Skeletal muscle tissue (tissue), 4 donors: ENCODE data around the gene RACK1. TPM values are rescaled to one million over a fixed set of nuclear protein-coding genes. Genes with fewer than 3 reads are reported as not detected.
"Not testable (repeated sequence)": the region's sequence is repeated elsewhere in the genome, so short reads cannot be mapped to it uniquely, and the experiment has no call there.

Source experiments
- H3K27ac ChIP-seq: one replicate; pipeline ENCODE4 v1.7.0; 2013; ENCODE audit warnings: mild to moderate bottlenecking, low read depth, low read length, inconsistent platforms
- H3K27me3 ChIP-seq, 3 donors: one replicate each; pipeline ENCODE4 v1.7.0; 2013; ENCODE audit warnings: low read length in 3 of 3; ENCODE audit not compliant: control insufficient read depth in 3 of 3, insufficient read depth in 3 of 3
- H3K36me3 ChIP-seq, 3 donors: one replicate each; pipeline ENCODE4 v1.7.0; 2013; ENCODE audit warnings: low read length in 3 of 3; ENCODE audit not compliant: control insufficient read depth in 3 of 3, insufficient read depth in 3 of 3
- H3K4me1 ChIP-seq, 3 donors: one replicate each; pipeline ENCODE4 v1.7.0; 2013; ENCODE audit warnings: low read length in 3 of 3, mild to moderate bottlenecking in 3 of 3; ENCODE audit not compliant: control insufficient read depth in 3 of 3, insufficient read depth in 3 of 3
- H3K4me3 ChIP-seq, 3 donors: one replicate each; pipeline ENCODE4 v1.7.0; 2013; ENCODE audit warnings: low read length in 3 of 3
- H3K9ac ChIP-seq, 3 donors: one replicate each; pipeline ENCODE4 v1.7.0; 2013; ENCODE audit warnings: low read length in 3 of 3, mild to moderate bottlenecking in 3 of 3, moderate library complexity in 2 of 3, low read depth in 1 of 3
- H3K9me3 ChIP-seq, 3 donors: one replicate each; pipeline ENCODE4 v1.7.0; 2013; ENCODE audit warnings: low read length in 3 of 3; ENCODE audit not compliant: control insufficient read depth in 3 of 3
- total RNA-seq: library from RNA; depleted of rRNA; stranded (reverse); fragments of >200 nt; gene quantifications from one replicate; pipeline ENCODE4 v1.2.3, GENCODE V29; 2014
- donor health status: Osteomylitis.

The RACK1 gene
- total RNA-seq: 4,748 TPM

GRCh38 chr5:181243564-181244343, at the start of gene RACK1:
RACK1 (minus strand) TSS chr5:181243906; CDS start chr5:181243800, 106 bp downstream.
- H3K4me3 ChIP-seq: peak within 1 kb of the TSS; percentile 87 to 99 (median 98)
- H3K27ac ChIP-seq: peak within 1 kb of the TSS; percentile 97
- peaks cover 51 to 67% (median 54%) of the 10 kb centered on the region in 3 donors for H3K4me1 ChIP-seq
- no peaks in the 10 kb centered on the region for H3K9me3 ChIP-seq
- H3K27me3 ChIP-seq: no peaks in the 10 kb centered on the region
- H3K9ac ChIP-seq: peak within 1 kb of the TSS; percentile 96 to 99 (median 98)
- peaks cover 26 to 28% (median 28%) of the 10 kb centered on the region in 3 donors for H3K36me3 ChIP-seq

- H3K4me3 ChIP-seq, H3K4me1 ChIP-seq, H3K27ac ChIP-seq, H3K9ac ChIP-seq, H3K9me3 ChIP-seq, H3K27me3 ChIP-seq, H3K36me3 ChIP-seq: not testable (repeated sequence)
Measured at GRCh38 chr5:181287331-181287730, 43.6 kb upstream of the RACK1 start.

GRCh38 chr5:181285962-181286705, 42.4 kb upstream of the RACK1 start:
- H3K36me3 ChIP-seq, H3K27me3 ChIP-seq, H3K9ac ChIP-seq, H3K27ac ChIP-seq, H3K9me3 ChIP-seq, H3K4me3 ChIP-seq, H3K4me1 ChIP-seq: not testable (repeated sequence)

- not testable (repeated sequence) for H3K4me3 ChIP-seq, H3K27ac ChIP-seq, H3K4me1 ChIP-seq, H3K27me3 ChIP-seq, H3K36me3 ChIP-seq, H3K9me3 ChIP-seq, H3K9ac ChIP-seq
Measured at GRCh38 chr5:181283841-181284755, 40.4 kb upstream of the RACK1 start.

- Histone ChIP-seq H3K27me3 (no peaks in the 10 kb centered on the region), H3K36me3 (no peaks in the 10 kb centered on the region), H3K4me3 (no peak overlapping the region), H3K9ac (no peak overlapping the region), H3K9me3 (no peaks in the 10 kb centered on the region), H3K4me1 (no peaks in the 10 kb centered on the region), H3K27ac (no peak overlapping the region)
Measured at GRCh38 chr5:181283347-181283746, 39.6 kb upstream of the RACK1 start.

GRCh38 chr5:181282874-181283273, 39.2 kb upstream of the RACK1 start:
- Histone ChIP-seq H3K36me3 (no peaks in the 10 kb centered on the region), H3K27me3 (no peaks in the 10 kb centered on the region), H3K27ac (no peak overlapping the region), H3K9ac (no peak overlapping the region), H3K9me3 (no peaks in the 10 kb centered on the region), H3K4me3 (no peak overlapping the region), H3K4me1 (no peaks in the 10 kb centered on the region)

- H3K27ac ChIP-seq, H3K27me3 ChIP-seq, H3K9ac ChIP-seq, H3K36me3 ChIP-seq, H3K4me3 ChIP-seq, H3K4me1 ChIP-seq, H3K9me3 ChIP-seq: not testable (repeated sequence)
Measured at GRCh38 chr5:181282415-181282814, 38.7 kb upstream of the RACK1 start.

- no peaks in the 10 kb centered on the region for H3K36me3 ChIP-seq
Measured at GRCh38 chr5:181281984-181282316, 38.2 kb upstream of the RACK1 start.

GRCh38 chr5:181281077-181281983, 37.6 kb upstream of the RACK1 start:
- no peak overlapping the region for H3K27ac ChIP-seq
- H3K27me3 ChIP-seq: no peaks in the 10 kb centered on the region
- no peak overlapping the region for H3K4me3 ChIP-seq
- no peaks in the 10 kb centered on the region for H3K4me1 ChIP-seq
- no peaks in the 10 kb centered on the region for H3K9me3 ChIP-seq
- H3K36me3 ChIP-seq: no peaks in the 10 kb centered on the region
- no peak overlapping the region for H3K9ac ChIP-seq

More at GRCh38 chr5:181281984-181282316, 38.2 kb upstream of the RACK1 start:
- Histone ChIP-seq H3K27ac (no peak overlapping the region), H3K4me3 (no peak overlapping the region), H3K4me1 (no peaks in the 10 kb centered on the region), H3K9me3 (no peaks in the 10 kb centered on the region), H3K27me3 (no peaks in the 10 kb centered on the region), H3K9ac (no peak overlapping the region)
